ENCODE results near the gene ZNF14.
"Not testable (repeated sequence)": the region's sequence is repeated elsewhere in the genome, so short reads cannot be mapped to it uniquely, and the experiment has no call there.

The ZNF14 gene

GRCh38 chr19:19732579-19733501 lies at the start of gene ZNF14:
ZNF14 (minus strand) TSS chr19:19733112; CDS start chr19:19732958, 154 bp downstream.
- DNase-seq: peak; percentile 94 to 95 (median 95)

DNA sequence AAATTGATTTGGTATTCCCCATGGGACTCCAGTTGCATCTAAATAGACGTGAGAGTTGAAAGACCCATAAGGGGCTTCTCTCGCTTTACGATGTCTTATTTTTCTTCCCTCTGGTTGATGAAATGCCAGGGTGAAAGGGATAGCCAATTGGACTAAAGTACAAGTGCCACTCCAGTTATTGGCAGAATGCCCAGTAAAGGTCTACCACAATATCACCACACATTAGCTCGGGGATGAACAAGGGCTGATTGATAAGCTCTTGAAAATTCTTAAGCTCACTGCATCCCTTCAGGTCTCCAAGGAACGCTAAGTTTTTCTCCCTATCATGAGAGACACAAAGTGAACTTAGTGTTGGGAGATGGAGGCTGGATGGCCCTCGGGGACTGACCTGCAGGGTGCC lies 48.9 kb upstream of the ZNF14 start:
- DNase-seq: not testable (repeated sequence)

GRCh38 chr19:19778666-19779065 lies 45.8 kb upstream of the ZNF14 start:
- DNase-seq: no peak

- DNase-seq: no peak
Observed at GRCh38 chr19:19777692-19778091, 44.8 kb upstream of the ZNF14 start.

DNA sequence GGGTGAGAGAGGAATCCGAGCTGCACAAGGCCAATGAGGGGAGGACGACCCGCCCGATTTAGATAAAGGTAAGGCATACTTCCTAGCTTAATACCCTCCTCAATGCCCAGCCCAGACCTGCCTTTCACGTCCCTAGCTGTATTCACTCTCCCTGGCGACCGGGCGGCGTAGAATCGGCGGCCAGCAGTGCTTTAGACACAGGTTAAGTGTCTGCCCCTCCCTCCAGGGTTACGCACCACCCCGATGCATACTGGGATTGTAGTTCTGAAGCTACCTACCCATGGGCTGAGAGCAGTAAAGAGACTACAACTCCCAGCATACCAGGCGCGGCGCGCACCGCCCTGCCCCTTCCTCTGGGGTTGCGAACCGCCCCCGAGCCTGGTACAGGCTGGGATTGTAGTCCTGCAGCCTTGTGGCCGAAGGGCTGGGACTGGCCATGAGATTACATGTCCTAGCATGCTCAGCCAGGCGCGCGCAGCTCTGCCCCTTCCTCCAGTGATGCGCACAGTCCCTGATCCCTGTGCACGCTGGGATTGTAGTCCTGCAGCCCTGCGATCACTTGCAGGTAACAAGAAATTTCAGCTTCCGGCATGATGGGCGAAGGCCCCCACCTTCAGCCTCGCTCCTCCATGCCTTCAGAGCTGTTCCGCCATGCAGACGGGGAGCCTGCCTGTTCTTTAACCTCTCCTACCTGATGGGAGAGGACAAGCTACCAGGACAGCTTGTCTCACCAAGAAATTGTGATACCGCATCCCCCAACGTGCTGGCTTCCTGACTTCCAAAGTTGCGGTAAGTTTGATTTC lies 43.5 kb upstream of the ZNF14 start:
- DNase-seq: peak; percentile 96

DNA sequence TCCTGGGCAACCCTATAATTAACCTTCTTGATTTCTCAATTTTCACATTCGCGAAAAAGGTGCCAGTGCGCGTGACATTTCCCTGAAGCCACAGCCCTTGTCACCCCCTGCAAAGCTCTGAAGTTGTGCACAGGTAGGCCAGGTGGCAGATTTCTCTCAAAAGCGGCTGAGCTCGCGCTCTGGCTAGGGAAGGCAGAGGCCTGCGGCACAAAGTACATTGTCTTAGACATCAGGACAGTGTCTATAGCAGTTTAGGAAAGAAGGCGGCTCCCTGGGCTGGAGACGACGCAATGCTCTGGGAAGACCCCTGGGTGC lies 42.9 kb upstream of the ZNF14 start:
- DNase-seq: peak in 1 of 3 donors; percentile 18

- DNase-seq: no peak
Observed at GRCh38 chr19:19774354-19775033, 41.6 kb upstream of the ZNF14 start.

DNA sequence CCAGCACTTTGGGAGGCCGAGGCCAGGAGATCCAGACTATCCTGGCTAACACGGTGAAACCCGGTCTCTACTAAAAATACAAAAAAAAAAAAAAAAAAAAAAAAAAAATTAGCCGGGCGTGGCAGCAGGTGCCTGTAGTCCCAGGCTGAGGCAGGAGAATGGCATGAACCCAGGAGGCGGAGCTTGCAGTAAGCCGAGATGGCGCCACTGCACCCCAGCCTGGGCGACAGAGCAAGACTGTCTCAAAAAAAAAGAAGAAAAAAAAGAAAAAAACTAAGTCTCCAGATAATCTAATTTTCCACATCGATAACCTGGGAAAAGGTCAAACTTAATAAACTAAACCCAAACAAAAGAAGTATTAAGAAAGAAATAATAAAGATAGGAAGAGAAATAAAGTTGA lies 39.1 kb upstream of the ZNF14 start:
- DNase-seq: not testable (repeated sequence)

DNA sequence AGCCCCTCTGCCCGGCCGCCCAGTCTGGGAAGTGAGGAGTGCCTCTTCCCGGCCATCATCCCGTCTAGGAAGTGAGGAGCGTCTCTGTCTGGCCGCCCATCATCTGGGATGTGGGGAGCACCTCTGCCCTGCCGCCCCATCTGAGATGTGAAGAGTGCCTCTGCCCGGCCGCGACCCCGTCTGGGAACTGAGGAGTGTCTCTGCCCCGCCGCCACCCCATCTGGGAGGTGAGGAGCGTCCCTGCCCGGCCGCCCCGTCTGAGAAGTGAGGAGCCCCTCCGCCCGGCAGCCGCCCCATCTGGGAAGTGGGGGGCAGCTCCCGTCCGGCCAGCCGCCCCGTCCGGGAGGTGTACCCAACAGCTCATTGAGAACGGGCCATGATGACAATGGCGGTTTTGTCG lies 37.1 kb upstream of the ZNF14 start:
- not testable (repeated sequence) for DNase-seq

DNA sequence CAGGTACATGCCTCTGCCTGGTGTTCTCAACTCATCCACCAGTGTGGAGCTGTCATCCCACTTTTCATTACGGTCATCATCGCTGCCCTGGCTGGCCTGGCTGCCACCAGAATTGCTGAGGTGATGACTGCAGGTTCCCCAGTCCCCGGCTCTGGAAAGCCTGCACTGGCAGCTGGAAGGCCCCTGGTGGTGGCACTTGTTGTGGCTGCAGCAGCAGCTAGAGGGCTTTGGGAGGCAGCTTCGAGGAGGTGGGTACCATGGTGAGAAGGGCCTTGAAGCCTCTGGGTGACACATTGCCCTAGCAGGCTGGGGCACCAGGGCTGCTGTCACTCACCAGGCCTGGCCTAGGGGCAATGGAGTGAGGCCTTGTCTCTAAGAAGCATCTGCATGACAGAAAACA lies 25.3 kb upstream of the ZNF14 start:
- no peak for DNase-seq

DNA sequence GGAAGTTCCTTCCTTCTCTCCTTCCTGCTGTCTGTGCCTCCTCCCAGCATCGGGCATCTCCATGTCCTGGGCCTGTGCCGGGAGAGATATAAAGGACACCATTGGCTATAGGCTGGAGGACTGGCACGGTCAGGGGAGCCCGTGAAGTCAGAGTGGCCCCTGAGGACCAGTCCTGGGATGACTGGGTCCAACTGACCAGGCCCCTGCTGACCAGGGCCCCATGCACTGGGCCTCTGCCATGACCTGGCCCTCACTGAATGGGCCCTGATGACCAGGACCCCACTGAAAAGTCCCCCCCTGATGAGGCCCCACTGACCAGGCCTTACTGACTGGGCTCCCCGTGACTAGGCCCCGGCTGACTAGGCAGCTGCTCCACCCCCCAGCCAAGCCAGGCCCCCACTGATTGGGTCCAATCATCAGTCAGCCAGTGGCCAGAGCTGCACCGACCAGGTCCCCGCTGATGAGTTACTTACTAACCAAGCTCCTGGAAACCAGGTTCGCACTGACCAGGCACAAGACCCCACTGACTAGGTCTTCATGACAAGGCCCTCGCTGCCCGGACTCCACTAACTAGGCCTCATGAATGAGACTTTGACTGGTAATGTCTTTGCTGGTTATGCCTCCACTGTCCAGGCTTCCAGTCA lies 20.0 kb upstream of the ZNF14 start:
- no peak for DNase-seq

GRCh38 chr19:19751846-19752245 lies 18.9 kb upstream of the ZNF14 start:
- DNase-seq: no peak

DNA sequence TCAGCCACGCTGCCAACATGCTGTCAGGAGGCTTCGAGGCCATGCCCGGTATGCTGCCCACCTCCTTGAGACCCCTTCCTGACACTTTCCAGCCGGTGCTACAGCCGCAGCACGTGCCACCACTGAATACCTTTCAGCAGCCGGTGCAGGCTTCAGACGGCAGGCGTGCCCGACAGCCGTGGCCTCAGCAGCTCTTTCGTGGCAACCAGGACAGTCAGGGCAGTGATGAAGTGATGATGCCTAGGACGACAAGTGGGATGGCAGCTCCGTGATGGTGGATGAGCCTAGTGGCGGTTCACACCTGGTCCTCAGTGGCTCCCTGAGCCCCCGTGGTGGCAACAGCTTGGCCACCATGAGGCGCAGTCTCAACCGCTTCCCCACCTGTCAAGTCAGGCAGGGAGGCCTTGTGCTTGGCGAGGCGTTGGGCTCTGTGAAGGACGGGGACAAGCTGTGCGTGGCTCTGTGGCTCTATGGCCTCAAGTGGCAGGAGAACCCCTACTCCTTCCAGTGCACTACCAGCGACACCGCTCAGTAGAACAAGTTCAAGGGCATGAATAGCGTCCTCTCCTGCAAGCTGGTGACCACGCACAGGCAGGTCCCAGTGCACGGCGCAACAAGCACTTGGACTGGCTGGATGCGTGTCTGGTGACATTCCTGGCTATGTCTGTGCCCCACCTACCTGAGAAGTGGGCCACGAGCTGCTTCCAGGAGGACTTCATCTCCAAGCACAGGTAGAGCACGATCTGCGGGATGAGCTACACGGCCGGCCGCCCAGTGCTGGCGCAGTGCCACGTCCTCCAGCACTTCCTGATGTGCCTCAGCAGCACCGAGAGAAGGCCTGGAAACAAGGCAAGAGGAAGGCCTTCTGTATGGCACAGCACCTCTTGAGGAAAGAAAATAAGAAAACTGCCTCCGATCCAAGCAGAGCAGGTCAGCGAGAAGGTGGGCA lies 18.2 kb upstream of the ZNF14 start:
- DNase-seq: no peak

- DNase-seq: no peak
Observed at GRCh38 chr19:19749908-19750841, 17.3 kb upstream of the ZNF14 start.

DNA sequence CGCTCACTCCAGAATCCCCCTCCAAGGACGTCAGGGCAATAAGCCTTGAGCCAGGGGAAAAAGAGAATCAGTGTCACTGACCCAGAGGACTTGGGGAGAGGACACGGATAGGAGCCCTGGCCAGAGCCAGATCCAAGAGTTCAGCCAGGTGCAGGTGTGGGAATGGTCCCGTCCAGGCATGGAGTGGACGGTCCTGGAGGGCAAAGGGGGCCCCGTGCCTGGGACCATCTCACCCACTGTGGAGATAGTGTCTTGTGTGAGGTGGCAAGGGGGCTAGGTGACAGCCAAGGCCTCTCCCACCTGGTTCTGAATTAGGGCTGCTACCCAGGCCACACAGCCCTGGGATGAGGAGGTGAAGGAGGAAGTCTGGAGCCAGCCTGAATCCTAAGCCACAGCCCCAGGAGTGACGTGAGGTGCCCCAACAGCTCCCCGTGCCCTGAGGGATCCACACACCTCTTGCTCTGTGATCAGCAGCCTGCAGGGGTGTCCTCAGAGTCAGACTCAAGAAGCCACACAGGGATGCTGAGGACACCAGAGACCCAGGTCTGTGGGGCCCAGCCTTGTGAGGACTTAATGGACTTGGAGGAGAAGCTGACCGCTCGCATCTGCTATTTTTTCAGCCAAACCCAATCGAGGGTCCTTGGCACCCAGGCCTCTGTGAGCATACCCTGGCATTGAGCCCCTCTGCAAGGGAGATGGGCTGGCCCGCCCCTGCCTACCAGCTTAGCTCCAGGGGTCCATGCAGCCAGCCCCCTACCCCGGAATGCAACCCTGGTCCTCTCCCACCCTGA lies 16.4 kb upstream of the ZNF14 start:
- DNase-seq: no peak

GRCh38 chr19:19748249-19748938 lies 15.5 kb upstream of the ZNF14 start:
- DNase-seq: no peak

GRCh38 chr19:19747357-19748220 lies 14.7 kb upstream of the ZNF14 start:
- DNase-seq: no peak
